AG10803 (cell line): ENCODE measurements around the gene CCNA1.
A peak's percentile ranks its signal among the peaks of the same experiment; 100 is the strongest.

ENCODE experiments used
- DNase-seq: peaks from one replicate; pipeline ENCODE4 v3.0.0; 2010; ENCODE audit warnings: low read depth
- H3K4me3 ChIP-seq: 2 replicates; pipeline ENCODE4 v1.5.1; 2011; ENCODE audit warnings: mild to moderate bottlenecking, low read length, control low read depth
- CTCF ChIP-seq: conservative IDR thresholded peaks from 2 replicates; pipeline ENCODE4 v1.5.1; 2011; ENCODE audit warnings: mild to moderate bottlenecking, low read length, control low read depth, inconsistent platforms

Gene CCNA1

GRCh38 chr13:36417331-36417730 lies 15.0 kb upstream of the CCNA1 start:
- no peak overlapping the region for H3K4me3 ChIP-seq

GRCh38 chr13:36418022-36418805 lies 14.1 kb upstream of the CCNA1 start:
- no peak overlapping the region for H3K4me3 ChIP-seq
- peak; percentile 17 for DNase-seq
- TF ChIP-seq CTCF: no peak

More at GRCh38 chr13:36417331-36417730, 15.0 kb upstream of the CCNA1 start:
- TF ChIP-seq CTCF: no peak
- no peak for DNase-seq

- peak; percentile 90 for TF ChIP-seq CTCF
- peak; percentile 57 for DNase-seq
- no peak overlapping the region for H3K4me3 ChIP-seq
Measured at GRCh38 chr13:36420437-36420891, 11.8 kb upstream of the CCNA1 start.

GRCh38 chr13:36421447-36421846 lies 10.8 kb upstream of the CCNA1 start:
- peak; percentile 11 for DNase-seq
- no peak for TF ChIP-seq CTCF
- no peak overlapping the region for H3K4me3 ChIP-seq

- TF ChIP-seq CTCF: no peak
- H3K4me3 ChIP-seq: no peak overlapping the region
- DNase-seq: no peak
Measured at GRCh38 chr13:36428086-36428485, 4.2 kb upstream of the CCNA1 start.

GRCh38 chr13:36430247-36431203 lies 1.8 kb upstream of the CCNA1 start:
- TF ChIP-seq CTCF: no peak
- DNase-seq: no peak
- no peak overlapping the region for H3K4me3 ChIP-seq
